Gastrocnemius medialis (tissue), 4 donors: ENCODE data around the gene CNTNAP3. TPM values are rescaled to one million over a fixed set of nuclear protein-coding genes. Genes with fewer than 3 reads are reported as not detected.

Source experiments
- total RNA-seq, 4 donors: library from RNA; depleted of rRNA; stranded (reverse); fragments of >200 nt; gene quantifications; one replicate each; pipeline versions ENCODE4 v1.1.0 to v1.2.3, GENCODE V29; 2016

Gene CNTNAP3
- total RNA-seq, 4 donors from 2014 or later, result 0.29 to 0.92 (median 0.47) TPM; not detected in 1

Other genes starting within 250 kb of the CNTNAP3 start
- not detected for gene SPATA31A1, start 67.5 kb upstream of the CNTNAP3 start, total RNA-seq